ENCODE data around the gene DHRSX. TPM values are rescaled to one million over a fixed set of nuclear protein-coding genes. Genes with fewer than 3 reads are reported as not detected.
"Not testable (repeated sequence)": the region's sequence is repeated elsewhere in the genome, so short reads cannot be mapped to it uniquely, and the experiment has no call there.

The DHRSX gene
- total and polyA plus RNA-seq, 7 donors: 5.6 to 19.3 (median 9.6) TPM

DNA sequence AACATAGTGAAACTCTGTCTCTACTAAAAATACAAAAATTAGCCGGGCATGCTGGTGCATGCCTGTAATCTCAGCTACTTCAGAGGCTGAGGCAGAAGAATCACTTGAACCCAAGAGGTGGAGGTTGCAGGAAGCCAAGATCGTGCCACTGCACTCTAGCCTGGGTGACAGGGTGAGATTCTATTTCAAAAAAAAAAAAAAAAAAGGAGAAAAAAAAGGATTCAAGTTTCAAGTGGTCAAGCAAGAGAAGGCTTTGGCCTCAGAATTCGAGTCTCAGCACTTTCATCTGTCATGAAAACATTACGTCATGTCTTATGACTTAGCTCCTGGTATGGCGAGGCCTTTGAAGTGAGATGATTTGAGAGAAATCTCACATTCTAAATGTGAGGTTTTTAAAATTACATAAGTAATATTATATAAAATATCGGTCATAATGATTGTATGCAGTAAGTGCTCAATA is 21.2 kb upstream of the DHRSX start:
- Histone ChIP-seq H3K9me3 (no peaks in the 10 kb centered on the region), H3K36me3 (ENCODE audit: insufficient read depth in 1 of 2, low read depth in 1 of 2) (no peaks in the 10 kb centered on the region), H3K27ac (no peak overlapping the region), H3K4me1 (no peaks in the 10 kb centered on the region), H3K4me3 (no peak overlapping the region), H3K27me3 (ENCODE audit: insufficient read depth in 3 of 3, low read length in 2 of 3) (peaks cover 0 to 5% (median 3%) of the 10 kb centered on the region in 3 donors)
- ATAC-seq (no peak), DNase-seq (no peak)
- TF ChIP-seq, protein P1, sequence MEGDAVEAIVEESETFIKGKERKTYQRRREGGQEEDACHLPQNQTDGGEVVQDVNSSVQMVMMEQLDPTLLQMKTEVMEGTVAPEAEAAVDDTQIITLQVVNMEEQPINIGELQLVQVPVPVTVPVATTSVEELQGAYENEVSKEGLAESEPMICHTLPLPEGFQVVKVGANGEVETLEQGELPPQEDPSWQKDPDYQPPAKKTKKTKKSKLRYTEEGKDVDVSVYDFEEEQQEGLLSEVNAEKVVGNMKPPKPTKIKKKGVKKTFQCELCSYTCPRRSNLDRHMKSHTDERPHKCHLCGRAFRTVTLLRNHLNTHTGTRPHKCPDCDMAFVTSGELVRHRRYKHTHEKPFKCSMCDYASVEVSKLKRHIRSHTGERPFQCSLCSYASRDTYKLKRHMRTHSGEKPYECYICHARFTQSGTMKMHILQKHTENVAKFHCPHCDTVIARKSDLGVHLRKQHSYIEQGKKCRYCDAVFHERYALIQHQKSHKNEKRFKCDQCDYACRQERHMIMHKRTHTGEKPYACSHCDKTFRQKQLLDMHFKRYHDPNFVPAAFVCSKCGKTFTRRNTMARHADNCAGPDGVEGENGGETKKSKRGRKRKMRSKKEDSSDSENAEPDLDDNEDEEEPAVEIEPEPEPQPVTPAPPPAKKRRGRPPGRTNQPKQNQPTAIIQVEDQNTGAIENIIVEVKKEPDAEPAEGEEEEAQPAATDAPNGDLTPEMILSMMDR (IDR thresholded peaks at IDR 0.05): no peak
- 68 to 73% (median 72%) methylated on average over 6 of the region's 6 CpGs for WGBS, 3 donors
- intact Hi-C loops (cut with DNase I): no loop called here

GRCh38 chrX:2521092-2521926 is 20.5 kb upstream of the DHRSX start:
- no peak for DNase-seq
- Histone ChIP-seq H3K9me3 (no peaks in the 10 kb centered on the region), H3K4me1 (no peaks in the 10 kb centered on the region), H3K4me3 (no peak overlapping the region), H3K36me3 (ENCODE audit: insufficient read depth in 1 of 2, low read depth in 1 of 2) (no peaks in the 10 kb centered on the region), H3K27me3 (ENCODE audit: insufficient read depth in 3 of 3, low read length in 2 of 3) (no peaks in the 10 kb centered on the region), H3K27ac (no peak overlapping the region)
- intact Hi-C loops (cut with DNase I): no loop called here
- 42 to 45% (median 44%) methylated on average over 15 of the region's 15 CpGs for WGBS, 3 donors
- no peak for ATAC-seq
- TF ChIP-seq, protein P1 (IDR thresholded peaks at IDR 0.05): no peak

DNA sequence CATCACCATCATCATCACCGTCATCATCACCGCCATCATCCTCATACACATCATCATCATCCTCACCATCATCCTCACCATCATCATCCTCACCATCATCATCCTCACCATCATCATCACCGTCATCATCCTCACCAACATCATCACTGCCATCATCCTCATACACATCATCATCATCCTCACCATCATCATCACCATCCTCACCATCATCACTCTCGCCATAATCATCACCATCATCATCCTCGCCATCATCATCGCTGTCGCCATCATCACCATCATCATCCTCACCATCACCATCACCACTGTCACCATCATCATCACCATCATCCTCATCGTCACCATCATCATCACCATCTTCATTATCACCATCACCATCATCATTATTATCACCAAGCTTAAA is 19.8 kb upstream of the DHRSX start:
- Histone ChIP-seq H3K4me3 (no peak overlapping the region), H3K27me3 (ENCODE audit: insufficient read depth in 3 of 3, low read length in 2 of 3) (no peaks in the 10 kb centered on the region), H3K9me3 (no peaks in the 10 kb centered on the region), H3K27ac (no peak overlapping the region), H3K4me1 (no peaks in the 10 kb centered on the region), H3K36me3 (ENCODE audit: insufficient read depth in 1 of 2, low read depth in 1 of 2) (no peaks in the 10 kb centered on the region)
- TF ChIP-seq, protein P1 (IDR thresholded peaks at IDR 0.05): no peak
- no peak for DNase-seq
- intact Hi-C loops (cut with DNase I): no loop called here
- WGBS, 3 donors: 96 to 99% (median 97%) methylated on average over 8 of the region's 8 CpGs
- ATAC-seq: no peak

DNA sequence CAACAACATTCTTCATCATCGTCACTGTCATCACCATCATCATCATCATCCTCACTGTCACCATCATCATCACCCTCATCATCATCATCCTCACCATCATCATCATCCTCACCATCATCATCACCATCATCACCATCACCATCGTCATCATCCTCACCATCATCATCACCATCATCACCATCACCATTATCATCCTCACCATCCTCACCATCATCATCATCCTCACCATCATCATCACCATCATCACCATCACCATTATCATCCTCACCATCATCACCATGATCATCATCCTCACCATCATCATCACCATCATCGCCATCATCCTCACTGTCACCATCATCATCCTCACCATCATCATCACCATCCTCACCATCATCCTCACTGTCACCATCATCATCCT is 18.9 kb upstream of the DHRSX start:
- H3K27ac ChIP-seq; H3K4me3 ChIP-seq; DNase-seq; H3K9me3 ChIP-seq; ATAC-seq; H3K36me3 ChIP-seq (ENCODE audit: insufficient read depth in 1 of 2, low read depth in 1 of 2); intact Hi-C loops (cut with DNase I); H3K27me3 ChIP-seq (ENCODE audit: insufficient read depth in 3 of 3, low read length in 2 of 3); H3K4me1 ChIP-seq: not testable (repeated sequence)
- 42 to 60% (median 54%) methylated on average over 3 of the region's 3 CpGs for WGBS, 3 donors

GRCh38 chrX:2517055-2517454 is 16.3 kb upstream of the DHRSX start:
- DNase-seq (no peak), ATAC-seq (no peak)
- no peaks in the 10 kb centered on the region for H3K36me3 ChIP-seq (ENCODE audit: insufficient read depth in 1 of 2, low read depth in 1 of 2)
- WGBS, 3 donors: 48 to 56% (median 53%) methylated on average over 6 of the region's 6 CpGs
- no peak overlapping the region for H3K4me3 ChIP-seq
- intact Hi-C loops (cut with DNase I): no loop called here
- H3K27me3 ChIP-seq (ENCODE audit: insufficient read depth in 3 of 3, low read length in 2 of 3): no peaks in the 10 kb centered on the region
- H3K4me1 ChIP-seq: no peaks in the 10 kb centered on the region
- TF ChIP-seq, protein P1 (IDR thresholded peaks at IDR 0.05): no peak
- no peak overlapping the region for H3K27ac ChIP-seq
- H3K9me3 ChIP-seq: no peaks in the 10 kb centered on the region

All from psoas muscle (tissue), 8 donors.